ENCODE data around the gene OPCML.

The OPCML gene

GRCh38 chr11:132721526-132721925 is 810.8 kb downstream of the OPCML start:
- CTCF ChIA-PET = interaction anchor here (1.9 kb wide), 1 partner anchor 8 kb away, joined by 6 read pairs; no protein-coding TSS in a partner anchor
- no peak for DNase-seq (ENCODE audit: extremely low spot score)
- POLR2A ChIA-PET = no interaction called here
- TF ChIP-seq CTCF (IDR thresholded peaks at IDR 0.05; ENCODE audit: control extremely low read depth, extremely low read depth, low read depth, missing control alignments) = no peak

- no peak for DNase-seq (ENCODE audit: extremely low spot score)
- ChIA-PET POLR2A (no interaction called here), CTCF (interaction anchor here (1.5 to 1.9 kb wide), 2 partner anchors 10 kb away, joined by 6 read pairs; no protein-coding TSS in a partner anchor)
- no peak for TF ChIP-seq CTCF (IDR thresholded peaks at IDR 0.05; ENCODE audit: control extremely low read depth, extremely low read depth, low read depth, missing control alignments)
Measured at GRCh38 chr11:132719684-132720083, 812.6 kb downstream of the OPCML start.

DNA sequence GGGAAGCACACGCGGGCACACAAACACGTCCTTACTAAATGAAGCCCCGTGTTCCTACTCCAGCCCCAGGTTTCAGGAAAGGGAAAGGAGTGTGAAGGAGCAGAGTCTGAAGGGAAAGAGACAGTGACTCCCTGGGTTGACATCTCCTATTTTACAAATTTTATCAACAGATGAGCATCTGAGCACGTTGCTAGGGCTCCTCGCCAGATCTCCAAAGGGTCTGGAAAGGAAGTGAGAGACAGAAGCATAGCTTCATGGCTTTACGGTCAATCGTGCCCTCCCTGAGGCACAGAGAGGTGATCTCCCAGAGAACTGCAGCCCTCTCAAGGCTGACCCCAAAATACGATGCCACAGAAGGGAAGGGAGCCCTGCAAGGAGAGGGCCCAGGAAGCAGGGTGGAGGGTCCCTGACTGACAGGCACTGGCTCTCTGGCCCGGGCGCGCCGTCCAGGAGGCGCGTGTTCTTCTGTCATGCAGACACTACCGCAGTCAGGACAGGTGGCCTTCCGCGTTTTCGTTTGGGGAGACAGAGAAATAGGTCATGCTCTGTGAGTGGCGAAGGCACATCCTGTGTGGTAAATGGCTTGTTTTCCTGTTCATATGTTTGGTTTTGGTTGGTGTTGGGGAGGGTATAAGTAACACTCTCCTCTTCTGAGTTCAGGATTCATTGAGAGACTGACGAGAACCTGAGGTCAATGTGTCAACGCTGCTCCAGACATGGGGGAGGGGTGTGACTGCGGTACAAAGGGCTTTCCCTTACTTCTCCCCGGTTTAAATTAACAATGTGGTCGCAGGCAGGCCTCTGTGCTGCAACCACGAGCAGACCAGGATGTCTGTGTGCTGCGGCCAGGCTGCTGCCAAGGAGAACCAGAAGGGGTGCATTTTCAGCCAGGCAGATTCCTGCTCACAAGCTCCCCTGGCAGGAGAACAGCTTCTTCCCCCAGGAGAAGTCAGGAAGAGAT is 813.3 kb downstream of the OPCML start:
- no peak for TF ChIP-seq CTCF (IDR thresholded peaks at IDR 0.05; ENCODE audit: control extremely low read depth, extremely low read depth, low read depth, missing control alignments)
- DNase-seq (ENCODE audit: extremely low spot score) = no peak
- POLR2A ChIA-PET = no interaction called here
- CTCF ChIA-PET = interaction anchor here (1.5 kb wide), 1 partner anchor 9 kb away, joined by 6 read pairs; no protein-coding TSS in a partner anchor

DNA sequence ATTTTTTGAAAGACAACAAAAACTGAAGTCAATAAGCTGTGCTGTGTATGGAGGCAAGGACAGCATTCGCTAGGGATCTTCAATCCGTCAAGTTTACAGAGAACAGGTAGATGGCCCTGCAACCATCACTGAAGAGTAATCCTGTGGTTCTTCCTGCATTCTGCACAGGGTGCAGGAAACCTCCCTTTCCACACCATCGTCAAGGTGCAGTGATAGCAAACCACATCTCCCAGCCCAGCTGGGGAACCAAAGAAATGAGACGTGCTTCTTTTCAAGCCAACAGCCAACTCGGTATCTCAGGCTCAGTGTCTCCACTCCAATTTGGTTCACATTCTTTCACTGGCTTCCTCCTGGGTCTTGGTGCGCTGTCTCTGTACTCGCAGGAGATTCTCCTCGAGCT is 814.5 kb downstream of the OPCML start:
- CTCF ChIA-PET = no interaction called here
- no peak for TF ChIP-seq CTCF (IDR thresholded peaks at IDR 0.05; ENCODE audit: control extremely low read depth, extremely low read depth, low read depth, missing control alignments)

GRCh38 chr11:132716037-132716436 is 816.3 kb downstream of the OPCML start:
- no peak for TF ChIP-seq CTCF (IDR thresholded peaks at IDR 0.05; ENCODE audit: control extremely low read depth, extremely low read depth, low read depth, missing control alignments)
- ChIA-PET CTCF (no interaction called here), POLR2A (no interaction called here)
- no peak for DNase-seq (ENCODE audit: extremely low spot score)

More for the DNA sequence above, 814.5 kb downstream of the OPCML start:
- POLR2A ChIA-PET = no interaction called here
- no peak for DNase-seq (ENCODE audit: extremely low spot score)

DNA sequence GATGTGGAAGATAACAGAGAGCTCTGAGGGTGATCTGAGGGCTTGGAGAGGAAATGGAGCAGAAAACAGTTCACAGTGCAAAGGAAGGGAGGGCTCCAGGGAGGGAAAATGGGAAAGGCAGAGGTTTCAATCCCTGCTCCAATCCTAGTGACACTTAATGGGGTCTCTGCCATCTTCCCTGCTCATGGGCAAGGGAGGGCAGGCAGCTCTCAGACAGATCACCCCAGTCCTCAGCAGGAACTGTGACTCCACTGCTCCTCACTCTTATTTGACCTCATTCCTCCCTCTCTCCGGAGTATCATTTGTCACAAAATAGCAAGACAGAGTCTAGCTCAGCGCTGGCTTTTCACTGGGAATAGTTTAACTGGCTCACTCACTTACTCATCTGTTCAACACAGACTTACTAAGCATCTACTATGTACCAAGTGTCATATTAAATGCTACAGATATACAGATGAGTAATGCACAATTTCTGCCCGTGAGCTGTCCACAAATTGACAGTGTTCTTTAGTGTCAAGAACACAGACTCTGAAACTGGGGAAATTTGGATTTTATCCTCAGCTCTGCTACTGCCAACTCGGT is 817.4 kb downstream of the OPCML start:
- DNase-seq (ENCODE audit: extremely low spot score) = no peak
- no peak for TF ChIP-seq CTCF (IDR thresholded peaks at IDR 0.05; ENCODE audit: control extremely low read depth, extremely low read depth, low read depth, missing control alignments)
- POLR2A ChIA-PET = no interaction called here
- CTCF ChIA-PET = no interaction called here
